ENCODE data around the gene PID1. TPM values are rescaled to one million over a fixed set of nuclear protein-coding genes. Genes with fewer than 3 reads are reported as not detected.

The PID1 gene
- total RNA-seq, 1 donor from 2014 or later: not detected

- no peaks in the 10 kb centered on the region for H3K36me3 Mint-ChIP-seq (ENCODE audit: low read depth)
- intact Hi-C loops (cut with micrococcal nuclease): no loop called here
- H3K9me3 Mint-ChIP-seq: no peaks in the 10 kb centered on the region
- no peak overlapping the region for H3K4me3 Mint-ChIP-seq (ENCODE audit: low read depth)
- DNase-seq (ENCODE audit: low spot score): no peak
- no peaks in the 10 kb centered on the region for H3K4me1 Mint-ChIP-seq (ENCODE audit: low read depth)
- H3K27me3 Mint-ChIP-seq (ENCODE audit: low read depth): no peaks in the 10 kb centered on the region
- H3K27ac Mint-ChIP-seq: no peak overlapping the region
These were observed 129.6 kb downstream of the PID1 start for GRCh38 chr2:229141424-229142025.

DNA sequence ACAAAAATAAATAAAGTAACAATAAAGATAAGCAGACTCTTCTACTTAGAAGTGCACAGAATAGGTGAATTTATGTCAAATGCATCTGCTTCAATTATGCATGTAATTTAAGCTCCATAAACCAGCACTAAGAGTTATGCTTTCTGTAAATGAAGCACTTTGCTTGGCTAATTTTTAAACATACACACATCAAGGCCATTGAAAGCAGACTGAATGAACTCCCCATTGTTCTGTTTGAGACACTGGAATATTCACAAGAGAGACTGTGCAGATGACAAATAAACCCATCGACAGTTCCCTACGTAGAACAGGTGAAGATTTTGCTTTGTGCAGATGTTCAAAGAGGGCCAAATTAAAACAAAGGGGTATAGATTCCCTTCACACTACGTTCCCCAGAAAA is 133.4 kb downstream of the PID1 start:
- H3K4me3 Mint-ChIP-seq (ENCODE audit: low read depth): no peak overlapping the region
- no peaks in the 10 kb centered on the region for H3K27me3 Mint-ChIP-seq (ENCODE audit: low read depth)
- DNase-seq (ENCODE audit: low spot score): no peak
- no peak overlapping the region for H3K27ac Mint-ChIP-seq
- peaks cover 4% of the 10 kb centered on the region for H3K9me3 Mint-ChIP-seq
- H3K36me3 Mint-ChIP-seq (ENCODE audit: low read depth): no peaks in the 10 kb centered on the region
- no peaks in the 10 kb centered on the region for H3K4me1 Mint-ChIP-seq (ENCODE audit: low read depth)
- intact Hi-C loops (cut with micrococcal nuclease): no loop called here

DNA sequence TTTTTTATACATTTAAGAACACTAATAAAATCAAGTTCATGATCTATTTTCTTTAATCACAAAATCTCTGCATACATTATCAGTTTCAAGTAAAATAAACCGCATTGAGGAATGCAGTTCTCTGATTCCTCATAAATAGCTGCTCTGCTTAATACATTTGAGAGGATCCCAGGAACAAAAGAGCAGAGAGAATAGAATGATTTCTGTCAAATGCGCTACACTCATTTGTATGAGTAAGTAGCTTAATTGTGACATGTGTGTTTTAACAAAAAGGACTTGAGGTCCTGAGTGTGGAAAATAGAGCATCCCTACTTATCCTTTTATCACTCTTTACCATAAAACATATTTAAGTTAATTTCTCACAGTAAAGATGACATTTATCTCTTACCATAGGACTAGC is 134.0 kb downstream of the PID1 start:
- intact Hi-C loops (cut with micrococcal nuclease): no loop called here
- H3K27ac Mint-ChIP-seq: no peak overlapping the region
- no peaks in the 10 kb centered on the region for H3K4me1 Mint-ChIP-seq (ENCODE audit: low read depth)
- DNase-seq (ENCODE audit: low spot score): no peak
- H3K36me3 Mint-ChIP-seq (ENCODE audit: low read depth): no peaks in the 10 kb centered on the region
- peaks cover 4% of the 10 kb centered on the region for H3K9me3 Mint-ChIP-seq
- no peaks in the 10 kb centered on the region for H3K27me3 Mint-ChIP-seq (ENCODE audit: low read depth)
- H3K4me3 Mint-ChIP-seq (ENCODE audit: low read depth): no peak overlapping the region

DNA sequence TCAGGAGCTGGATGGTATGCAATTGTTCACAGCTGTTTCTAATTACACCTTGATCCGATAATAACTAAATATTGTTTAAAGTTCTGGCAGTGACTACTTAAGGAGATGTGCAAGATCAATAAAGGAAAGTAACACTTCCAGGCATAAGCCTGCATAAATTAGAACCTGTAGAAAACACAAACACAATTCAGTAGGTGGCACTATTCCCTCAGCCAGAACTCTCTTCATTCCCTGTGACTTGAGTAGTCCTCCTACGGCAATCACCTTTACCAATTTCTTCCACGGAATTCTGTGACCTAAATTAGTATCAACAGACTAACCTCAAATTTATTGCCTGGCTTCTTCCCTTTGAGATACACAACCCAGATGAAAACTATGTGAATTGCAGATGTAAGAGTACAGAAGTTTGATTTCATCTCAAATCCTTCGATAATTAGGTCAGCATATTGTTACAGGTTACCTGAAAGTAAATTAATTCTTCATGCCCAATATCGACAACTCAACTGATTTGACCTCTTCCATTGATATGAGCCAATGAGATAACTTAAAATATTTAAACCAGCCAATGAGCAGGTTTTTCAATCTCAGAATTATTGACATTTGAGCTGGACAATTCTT is 137.8 kb downstream of the PID1 start:
- Mint-ChIP-seq H3K27me3 (ENCODE audit: low read depth) (no peaks in the 10 kb centered on the region), H3K36me3 (ENCODE audit: low read depth) (no peaks in the 10 kb centered on the region), H3K9me3 (peaks cover 4% of the 10 kb centered on the region), H3K27ac (no peak overlapping the region), H3K4me3 (ENCODE audit: low read depth) (no peak overlapping the region), H3K4me1 (ENCODE audit: low read depth) (no peaks in the 10 kb centered on the region)
- intact Hi-C loops (cut with micrococcal nuclease): no loop called here
- DNase-seq (ENCODE audit: low spot score): no peak

DNA sequence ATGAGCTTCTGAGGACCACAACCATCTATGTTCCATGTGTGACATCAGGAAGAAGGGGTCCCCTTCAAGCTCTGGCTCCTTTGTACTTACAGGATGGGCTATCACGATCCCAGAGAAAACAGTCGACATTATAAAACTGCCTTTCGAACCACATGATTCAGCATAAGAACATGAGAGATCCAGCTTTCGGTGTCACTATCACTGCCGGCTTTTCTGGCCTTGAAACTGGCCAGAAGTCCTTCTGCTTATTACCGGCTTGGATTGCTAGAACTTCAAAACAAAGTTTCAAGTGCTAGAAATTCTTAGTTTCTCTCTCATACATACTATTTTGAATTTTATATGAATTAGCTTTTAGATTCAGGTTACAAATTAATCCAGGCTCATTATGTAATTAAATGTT is 138.9 kb downstream of the PID1 start:
- Mint-ChIP-seq H3K36me3 (ENCODE audit: low read depth) (no peaks in the 10 kb centered on the region), H3K9me3 (peaks cover 4% of the 10 kb centered on the region), H3K27me3 (ENCODE audit: low read depth) (no peaks in the 10 kb centered on the region), H3K4me1 (ENCODE audit: low read depth) (no peaks in the 10 kb centered on the region), H3K27ac (no peak overlapping the region), H3K4me3 (ENCODE audit: low read depth) (no peak overlapping the region)
- DNase-seq (ENCODE audit: low spot score): no peak
- intact Hi-C loops (cut with micrococcal nuclease): no loop called here

- Mint-ChIP-seq H3K27me3 (ENCODE audit: low read depth) (no peaks in the 10 kb centered on the region), H3K27ac (no peak overlapping the region), H3K36me3 (ENCODE audit: low read depth) (no peaks in the 10 kb centered on the region), H3K4me3 (ENCODE audit: low read depth) (no peak overlapping the region), H3K9me3 (peaks cover 6% of the 10 kb centered on the region), H3K4me1 (ENCODE audit: low read depth) (no peaks in the 10 kb centered on the region)
- intact Hi-C loops (cut with micrococcal nuclease): no loop called here
- DNase-seq (ENCODE audit: low spot score): no peak
These were observed 140.6 kb downstream of the PID1 start for GRCh38 chr2:229130522-229130921.

- intact Hi-C loops (cut with micrococcal nuclease): no loop called here
- DNase-seq (ENCODE audit: low spot score): no peak
- no peaks in the 10 kb centered on the region for H3K27me3 Mint-ChIP-seq (ENCODE audit: low read depth)
- no peak overlapping the region for H3K4me3 Mint-ChIP-seq (ENCODE audit: low read depth)
- H3K4me1 Mint-ChIP-seq (ENCODE audit: low read depth): no peaks in the 10 kb centered on the region
- no peak overlapping the region for H3K27ac Mint-ChIP-seq
- H3K9me3 Mint-ChIP-seq: peaks cover 6% of the 10 kb centered on the region
- no peaks in the 10 kb centered on the region for H3K36me3 Mint-ChIP-seq (ENCODE audit: low read depth)
These were observed 141.2 kb downstream of the PID1 start for GRCh38 chr2:229129738-229130371.

DNA sequence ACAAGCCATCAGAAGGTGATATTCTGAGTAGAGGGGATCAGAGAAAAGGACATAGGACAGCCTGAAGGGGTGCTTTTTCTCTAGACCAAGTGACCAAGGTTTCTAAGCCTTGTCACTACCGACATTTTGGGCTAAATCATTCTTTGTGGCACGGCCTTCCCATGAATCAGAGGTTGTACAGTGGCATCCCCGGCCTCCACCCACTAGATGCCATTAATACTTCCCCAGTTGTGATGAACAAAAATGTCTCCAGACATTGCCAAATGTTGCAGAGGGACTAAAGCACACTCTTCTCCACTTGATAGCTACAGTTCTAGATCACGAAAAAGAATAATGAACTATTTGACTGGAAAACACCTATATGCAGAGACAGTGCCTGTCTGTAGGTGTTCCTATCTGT is 143.6 kb downstream of the PID1 start:
- Mint-ChIP-seq H3K9me3 (peaks cover 6% of the 10 kb centered on the region), H3K27ac (no peak overlapping the region), H3K27me3 (ENCODE audit: low read depth) (no peaks in the 10 kb centered on the region), H3K36me3 (ENCODE audit: low read depth) (no peaks in the 10 kb centered on the region), H3K4me3 (ENCODE audit: low read depth) (no peak overlapping the region), H3K4me1 (ENCODE audit: low read depth) (no peaks in the 10 kb centered on the region)
- no peak for DNase-seq (ENCODE audit: low spot score)
- intact Hi-C loops (cut with micrococcal nuclease): no loop called here

- DNase-seq (ENCODE audit: low spot score): no peak
- Mint-ChIP-seq H3K9me3 (peaks cover 6% of the 10 kb centered on the region), H3K27me3 (ENCODE audit: low read depth) (no peaks in the 10 kb centered on the region), H3K4me3 (ENCODE audit: low read depth) (no peak overlapping the region), H3K36me3 (ENCODE audit: low read depth) (no peaks in the 10 kb centered on the region), H3K4me1 (ENCODE audit: low read depth) (no peaks in the 10 kb centered on the region), H3K27ac (no peak overlapping the region)
- intact Hi-C loops (cut with micrococcal nuclease): no loop called here
These were observed 145.0 kb downstream of the PID1 start for GRCh38 chr2:229126066-229126465.

- H3K4me1 Mint-ChIP-seq (ENCODE audit: low read depth): no peaks in the 10 kb centered on the region
- H3K36me3 Mint-ChIP-seq (ENCODE audit: low read depth): no peaks in the 10 kb centered on the region
- peaks cover 6% of the 10 kb centered on the region for H3K9me3 Mint-ChIP-seq
- intact Hi-C loops (cut with micrococcal nuclease): no loop called here
- DNase-seq (ENCODE audit: low spot score): no peak
- H3K4me3 Mint-ChIP-seq (ENCODE audit: low read depth): no peak overlapping the region
- no peak overlapping the region for H3K27ac Mint-ChIP-seq
- no peaks in the 10 kb centered on the region for H3K27me3 Mint-ChIP-seq (ENCODE audit: low read depth)
These were observed 147.0 kb downstream of the PID1 start for GRCh38 chr2:229124136-229124535.

GRCh38 chr2:229118927-229119326 is 152.2 kb downstream of the PID1 start:
- intact Hi-C loops (cut with micrococcal nuclease): no loop called here
- no peak overlapping the region for H3K4me3 Mint-ChIP-seq (ENCODE audit: low read depth)
- no peak for DNase-seq (ENCODE audit: low spot score)
- H3K27ac Mint-ChIP-seq: no peak overlapping the region
- no peaks in the 10 kb centered on the region for H3K27me3 Mint-ChIP-seq (ENCODE audit: low read depth)
- H3K9me3 Mint-ChIP-seq: no peaks in the 10 kb centered on the region
- no peaks in the 10 kb centered on the region for H3K36me3 Mint-ChIP-seq (ENCODE audit: low read depth)
- no peaks in the 10 kb centered on the region for H3K4me1 Mint-ChIP-seq (ENCODE audit: low read depth)

- no peak for DNase-seq (ENCODE audit: low spot score)
- Mint-ChIP-seq H3K4me1 (ENCODE audit: low read depth) (no peaks in the 10 kb centered on the region), H3K27ac (no peak overlapping the region), H3K4me3 (ENCODE audit: low read depth) (no peak overlapping the region), H3K9me3 (no peaks in the 10 kb centered on the region), H3K27me3 (ENCODE audit: low read depth) (no peaks in the 10 kb centered on the region), H3K36me3 (ENCODE audit: low read depth) (no peaks in the 10 kb centered on the region)
- intact Hi-C loops (cut with micrococcal nuclease): no loop called here
These were observed 152.8 kb downstream of the PID1 start for GRCh38 chr2:229118336-229118735.

- no peak overlapping the region for H3K27ac Mint-ChIP-seq
- H3K27me3 Mint-ChIP-seq (ENCODE audit: low read depth): no peaks in the 10 kb centered on the region
- DNase-seq (ENCODE audit: low spot score): no peak
- intact Hi-C loops (cut with micrococcal nuclease): no loop called here
- H3K4me3 Mint-ChIP-seq (ENCODE audit: low read depth): no peak overlapping the region
- no peaks in the 10 kb centered on the region for H3K9me3 Mint-ChIP-seq
- no peaks in the 10 kb centered on the region for H3K4me1 Mint-ChIP-seq (ENCODE audit: low read depth)
- no peaks in the 10 kb centered on the region for H3K36me3 Mint-ChIP-seq (ENCODE audit: low read depth)
These were observed 159.3 kb downstream of the PID1 start for GRCh38 chr2:229111744-229112143.
